Stimulated activated naive CD8-positive, alpha-beta T cell treated with anti-CD3 and anti-CD28 coated beads, Interleukin-15, Interleukin-2, amounts not matched to agents 100 U/mL and 50 U/mL, for 24 hours (primary cell): Measurements from ENCODE around the gene EXD2.
"Not testable (repeated sequence)": the region's sequence is repeated elsewhere in the genome, so short reads cannot be mapped to it uniquely, and the experiment has no call there.

Source experiments
- ATAC-seq: fragments of 150-1000 bp; cut with Tn5 transposase; one replicate; pipeline ENCODE4 v1.10.0; 2021
- DNase-seq: peaks from one replicate; pipeline ENCODE4 v3.0.0; 2021

EXD2 gene

DNA sequence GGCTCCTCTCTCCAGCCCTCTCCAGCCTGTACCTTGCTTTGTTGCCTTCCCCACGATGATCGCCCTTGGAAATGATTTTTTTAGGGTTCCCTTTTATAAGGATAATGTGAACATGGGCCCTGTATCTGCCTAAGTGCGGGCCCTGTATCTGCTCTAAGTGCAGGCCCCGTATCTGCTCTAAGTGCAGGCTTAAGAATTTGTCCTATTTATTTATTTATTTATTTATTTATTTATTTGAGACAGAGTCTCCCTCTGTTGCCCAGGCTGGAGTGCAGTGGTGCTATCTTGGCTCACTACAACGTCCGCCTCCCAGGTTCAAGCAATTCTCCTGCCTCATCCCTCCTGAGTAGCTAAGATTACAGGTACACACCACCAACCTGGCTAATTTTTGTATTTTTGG, 91.2 kb downstream of the EXD2 start:
- ATAC-seq (no peak), DNase-seq (no peak)

- DNase-seq (no peak), ATAC-seq (no peak)
These were observed 92.9 kb downstream of the EXD2 start for GRCh38 chr14:69284170-69284569.

DNA sequence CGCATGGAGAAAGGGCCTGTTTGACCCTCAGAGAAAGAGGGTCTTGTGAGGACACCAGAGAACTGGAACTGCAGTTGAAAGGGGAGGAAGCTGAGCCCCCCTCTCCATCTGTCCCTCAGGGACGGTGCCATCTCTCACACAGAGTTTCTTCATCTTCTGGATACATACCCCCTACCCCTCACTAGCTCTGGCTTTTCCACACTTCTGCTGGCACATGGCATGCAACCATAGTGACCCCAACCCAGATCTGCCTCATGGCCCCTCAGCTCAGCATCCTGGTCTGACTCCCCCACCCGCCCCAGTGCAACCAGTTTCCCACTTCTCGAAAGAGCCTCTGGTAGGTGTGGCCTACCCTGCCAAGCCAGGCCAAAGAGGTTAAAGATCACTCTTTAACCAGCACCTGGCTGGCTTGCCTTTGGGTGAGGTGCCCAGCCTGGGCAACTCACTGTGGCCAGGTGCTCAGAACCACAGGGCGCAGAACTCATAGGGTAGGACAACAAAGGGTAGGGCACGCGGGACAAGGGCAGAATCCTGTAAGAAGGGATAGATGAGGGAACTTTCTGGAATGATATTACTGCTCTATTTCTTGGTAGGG, 94.5 kb downstream of the EXD2 start:
- DNase-seq (no peak), ATAC-seq (no peak)

- DNase-seq (no peak), ATAC-seq (no peak)
These were observed 96.1 kb downstream of the EXD2 start for GRCh38 chr14:69287098-69288010.

GRCh38 chr14:69288011-69288771, 96.9 kb downstream of the EXD2 start:
- ATAC-seq, result no peak
- no peak for DNase-seq

- DNase-seq, result no peak
- no peak for ATAC-seq
These were observed 97.8 kb downstream of the EXD2 start for GRCh38 chr14:69288956-69289705.

GRCh38 chr14:69289811-69290520, 98.7 kb downstream of the EXD2 start:
- ATAC-seq (no peak), DNase-seq (no peak)

GRCh38 chr14:69290881-69291280, 99.6 kb downstream of the EXD2 start:
- not testable (repeated sequence) for DNase-seq, ATAC-seq

DNA sequence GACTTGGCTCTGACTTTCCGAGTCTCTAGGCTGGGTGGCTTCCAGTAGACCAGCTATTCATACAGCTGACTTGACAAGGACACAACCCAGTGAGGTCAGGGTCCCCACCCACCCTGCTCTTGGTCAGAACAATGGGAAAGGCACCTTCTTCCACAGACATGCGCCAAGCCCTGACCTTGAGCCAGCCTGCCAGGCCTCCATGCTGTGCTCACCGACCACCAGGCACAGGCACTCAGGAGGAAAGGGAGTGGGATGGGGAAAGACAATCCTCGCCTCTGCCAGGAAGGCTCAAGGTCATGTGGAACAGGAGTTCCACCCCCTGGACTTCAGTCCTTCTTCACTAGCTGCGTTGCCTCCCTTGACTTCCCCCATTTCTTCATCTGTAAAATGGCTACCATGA, 100.1 kb downstream of the EXD2 start:
- ATAC-seq (no peak), DNase-seq (no peak)

- ATAC-seq (no peak), DNase-seq (no peak)
These were observed 100.7 kb downstream of the EXD2 start for GRCh38 chr14:69291891-69292561.
